PC-9 (cell line): ENCODE data around the gene ZP1. TPM values are rescaled to one million over a fixed set of nuclear protein-coding genes. Genes with fewer than 3 reads are reported as not detected.
A peak's percentile ranks its signal among the peaks of the same experiment; 100 is the strongest.

Source experiments
- BruUV-seq: library from RNA; stranded (reverse); fragments of 400-500 nt; replicated peaks from 2 replicates; lab custom pipeline; 2021; lab: Mats Ljungman, UMichigan
- CTCF ChIA-PET: fragments of 300-600 bp; sonication (Branson Sonifier 250); formaldehyde crosslinking; loops from one replicate; lab custom pipeline; 2022; ENCODE audit warnings: antibody characterized with exemption; lab: Charles Lee
- POLR2A ChIA-PET: fragments of 300-600 bp; sonication (Branson Sonifier 250); formaldehyde crosslinking; loops from one replicate; lab custom pipeline; 2022; ENCODE audit warnings: antibody characterized with exemption; ENCODE audit not compliant: unreplicated experiment; lab: Charles Lee
- DNase-seq, 2 experiments: peaks; one replicate each; pipeline versions ENCODE4 v3.0.0 to v3.0.0-alpha.2; 2015 to 2022; ENCODE audit warnings: mixed read lengths in 1 of 2
- H2AFZ ChIP-seq: fragments of 200-600 bp; sonication (generic); 2 replicates; pipeline ENCODE4 v1.8.1; 2017; ENCODE audit warnings: antibody characterized with exemption
- H3F3A ChIP-seq: fragments of 200-600 bp; sonication (generic); 2 replicates; pipeline ENCODE4 v1.8.1; 2017; ENCODE audit warnings: antibody characterized with exemption, mild to moderate bottlenecking, low read depth; ENCODE audit not compliant: insufficient read depth
- H3K27ac ChIP-seq: fragments of 200-600 bp; sonication (generic); 2 replicates; pipeline ENCODE4 v1.6.1; 2016; ENCODE audit warnings: mixed run types
- H3K27me3 ChIP-seq: fragments of 200-600 bp; sonication (generic); 2 replicates; pipeline ENCODE4 v1.6.1; 2016; ENCODE audit warnings: low read depth, mixed run types; ENCODE audit not compliant: insufficient read depth
- H3K36me3 ChIP-seq: fragments of 200-600 bp; sonication (generic); 2 replicates; pipeline ENCODE4 v1.6.1; 2016; ENCODE audit warnings: low read depth, mixed run types
- H3K4me1 ChIP-seq: fragments of 200-600 bp; sonication (generic); replicated peaks from 2 replicates; pipeline ENCODE4 v1.6.1; 2016; ENCODE audit warnings: mixed run types; ENCODE audit not compliant: insufficient read depth
- H3K4me2 ChIP-seq: fragments of 200-600 bp; sonication (generic); 2 replicates; pipeline ENCODE4 v1.6.1; 2017; ENCODE audit warnings: mixed run types
- H3K4me3 ChIP-seq: fragments of 200-600 bp; sonication (generic); 2 replicates; pipeline ENCODE4 v1.6.1; 2016; ENCODE audit warnings: mixed run types
- H3K79me2 ChIP-seq: fragments of 200-600 bp; sonication (generic); 2 replicates; pipeline ENCODE4 v1.6.1; 2017; ENCODE audit warnings: low read depth, mixed run types
- H3K9me2 ChIP-seq: fragments of 200-600 bp; sonication (generic); 2 replicates; pipeline ENCODE4 v1.8.1; 2017; ENCODE audit warnings: mild to moderate bottlenecking; ENCODE audit not compliant: insufficient read depth
- H3K9me3 ChIP-seq: fragments of 200-600 bp; sonication (generic); 2 replicates; pipeline ENCODE4 v1.8.1; 2016; ENCODE audit warnings: low read depth; ENCODE audit not compliant: insufficient read depth
- H4K20me1 ChIP-seq: fragments of 200-600 bp; sonication (generic); 2 replicates; pipeline ENCODE4 v1.8.1; 2017; ENCODE audit not compliant: insufficient read depth
- EZH2 ChIP-seq: fragments of 200-600 bp; sonication (generic); IDR thresholded peaks from 2 replicates; pipeline ENCODE4 v1.8.0; 2017; ENCODE audit warnings: antibody characterized with exemption, low read depth
- intact Hi-C: fragments of 100-400 bp; cut with micrococcal nuclease; formaldehyde crosslinking; loops from one replicate; pipeline ENCODE4 v1.10.0; 2022; ENCODE audit not compliant: unreplicated experiment
- total RNA-seq: library from RNA; stranded (reverse); gene quantifications from 2 replicates; pipeline ENCODE4 v1.2.3, GENCODE V29; 2021
- TF ChIP-seq, protein P1 (sequence below): fragments of 200-600 bp; sonication (generic); conservative IDR thresholded peaks from 2 replicates; pipeline ENCODE4 v1.6.1; 2017; ENCODE audit warnings: mixed run types, antibody characterized with exemption, mild to moderate bottlenecking, moderate library complexity

The ZP1 gene
- total RNA-seq, 1 experiment from 2014 or later, result not detected

DNA sequence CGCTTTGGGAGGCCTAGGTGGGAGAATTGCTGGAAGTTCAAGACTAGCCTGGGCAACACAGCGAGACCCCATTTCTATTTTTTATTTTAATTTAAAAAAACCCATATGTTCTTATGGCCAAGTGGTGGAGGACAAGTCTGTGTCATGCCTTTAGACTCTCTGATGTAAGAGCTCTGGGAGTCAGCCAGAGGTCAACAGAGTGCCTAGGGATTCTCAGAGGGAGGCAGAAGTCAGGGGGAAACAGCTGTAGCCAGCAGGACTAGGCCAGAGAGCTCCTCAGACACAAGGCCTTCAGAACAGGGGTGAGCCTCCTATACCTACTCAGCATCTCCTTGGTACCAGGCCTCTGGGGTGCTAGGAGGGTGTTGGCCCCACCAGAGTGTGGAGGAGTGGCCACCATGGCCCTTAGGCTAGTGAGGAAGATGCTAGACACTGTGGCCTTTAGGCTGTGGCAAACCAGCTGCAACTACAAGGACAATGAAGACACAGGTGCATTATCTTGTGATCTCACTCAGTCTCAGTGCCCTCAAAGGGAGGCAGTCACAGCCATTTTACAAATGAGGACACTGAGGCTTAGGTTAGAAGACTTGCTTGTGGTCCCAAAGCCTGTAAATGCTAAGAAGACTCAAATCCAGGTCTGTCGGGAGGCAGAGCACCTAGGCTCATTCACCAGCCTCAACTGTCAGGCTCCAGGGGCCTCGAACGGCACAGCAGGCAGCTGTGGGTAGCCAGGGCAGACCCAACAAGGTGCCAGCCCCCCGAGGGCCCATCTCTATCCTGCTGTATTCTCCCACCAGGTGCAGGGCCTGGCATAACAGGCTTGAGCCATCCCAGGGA, 5.0 kb downstream of the ZP1 start:
- no TSS peak for BruUV-seq
- Histone ChIP-seq H4K20me1 (no peaks in the 10 kb centered on the region), H3K27ac (no peak overlapping the region), H3F3A (no peaks in the 10 kb centered on the region), H3K36me3 (no peaks in the 10 kb centered on the region), H3K9me3 (no peaks in the 10 kb centered on the region), H3K27me3 (no peaks in the 10 kb centered on the region), H3K79me2 (no peaks in the 10 kb centered on the region), H3K4me2 (no peak overlapping the region), H3K4me3 (no peak overlapping the region), H2AFZ (no peak overlapping the region), H3K9me2 (no peaks in the 10 kb centered on the region), H3K4me1 (0 out of 2 replicates have a peak, but pooled peaks cover 6% of the 10 kb centered on the region)
- intact Hi-C loops, result no loop called here
- CTCF ChIA-PET, result no interaction called here
- POLR2A ChIA-PET, result interaction anchor here (0.5 kb wide), 1 partner anchor 9 kb away, joined by 4 read pairs; no protein-coding TSS in a partner anchor
- peak in 1 of 2 experiments; percentile 48 for DNase-seq
- no peak for TF ChIP-seq EZH2
- TF ChIP-seq, protein P1, sequence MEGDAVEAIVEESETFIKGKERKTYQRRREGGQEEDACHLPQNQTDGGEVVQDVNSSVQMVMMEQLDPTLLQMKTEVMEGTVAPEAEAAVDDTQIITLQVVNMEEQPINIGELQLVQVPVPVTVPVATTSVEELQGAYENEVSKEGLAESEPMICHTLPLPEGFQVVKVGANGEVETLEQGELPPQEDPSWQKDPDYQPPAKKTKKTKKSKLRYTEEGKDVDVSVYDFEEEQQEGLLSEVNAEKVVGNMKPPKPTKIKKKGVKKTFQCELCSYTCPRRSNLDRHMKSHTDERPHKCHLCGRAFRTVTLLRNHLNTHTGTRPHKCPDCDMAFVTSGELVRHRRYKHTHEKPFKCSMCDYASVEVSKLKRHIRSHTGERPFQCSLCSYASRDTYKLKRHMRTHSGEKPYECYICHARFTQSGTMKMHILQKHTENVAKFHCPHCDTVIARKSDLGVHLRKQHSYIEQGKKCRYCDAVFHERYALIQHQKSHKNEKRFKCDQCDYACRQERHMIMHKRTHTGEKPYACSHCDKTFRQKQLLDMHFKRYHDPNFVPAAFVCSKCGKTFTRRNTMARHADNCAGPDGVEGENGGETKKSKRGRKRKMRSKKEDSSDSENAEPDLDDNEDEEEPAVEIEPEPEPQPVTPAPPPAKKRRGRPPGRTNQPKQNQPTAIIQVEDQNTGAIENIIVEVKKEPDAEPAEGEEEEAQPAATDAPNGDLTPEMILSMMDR, result no peak

DNA sequence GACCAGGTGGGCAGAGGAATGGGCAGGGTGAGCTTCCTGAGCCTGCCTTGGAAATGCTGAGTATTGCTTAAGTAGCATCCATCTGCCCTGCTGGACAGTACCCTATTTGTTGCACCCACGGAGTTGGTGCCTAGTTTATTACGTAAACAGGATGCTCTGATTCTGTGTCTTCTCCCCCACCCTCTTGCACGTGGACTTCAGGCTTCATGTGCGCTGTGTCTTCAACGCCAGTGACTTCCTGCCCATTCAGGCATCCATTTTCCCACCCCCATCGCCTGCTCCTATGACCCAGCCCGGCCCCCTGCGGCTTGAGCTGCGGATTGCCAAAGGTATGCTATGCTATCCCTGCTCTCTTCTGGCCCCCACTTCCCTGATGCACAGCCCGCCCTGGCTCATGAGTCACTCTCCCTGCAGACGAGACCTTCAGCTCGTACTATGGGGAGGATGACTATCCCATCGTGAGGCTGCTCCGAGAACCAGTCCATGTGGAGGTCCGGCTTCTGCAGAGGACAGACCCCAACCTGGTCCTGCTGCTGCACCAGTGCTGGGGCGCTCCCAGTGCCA, 5.7 kb downstream of the ZP1 start:
- peak in 1 of 2 experiments; percentile 28 for DNase-seq
- no peaks in the 10 kb centered on the region for H3K79me2 ChIP-seq
- H3K36me3 ChIP-seq, result no peaks in the 10 kb centered on the region
- no peak overlapping the region for H3K27ac ChIP-seq
- intact Hi-C loops, result no loop called here
- H3K4me2 ChIP-seq, result no peak overlapping the region
- H3K9me3 ChIP-seq, result no peaks in the 10 kb centered on the region
- no peaks in the 10 kb centered on the region for H3K9me2 ChIP-seq
- no peaks in the 10 kb centered on the region for H3K27me3 ChIP-seq
- TF ChIP-seq, protein P1, result no peak
- no peak for TF ChIP-seq EZH2
- 0 out of 2 replicates have a peak, but pooled peaks cover 6% of the 10 kb centered on the region for H3K4me1 ChIP-seq
- no TSS peak for BruUV-seq
- no peak overlapping the region for H3K4me3 ChIP-seq
- no peaks in the 10 kb centered on the region for H4K20me1 ChIP-seq
- POLR2A ChIA-PET, result no interaction called here
- CTCF ChIA-PET, result interaction anchor here (0.6 kb wide), 2 partner anchors 27 to 574 kb away, joined by 3 to 5 read pairs; no protein-coding TSS in a partner anchor
- H2AFZ ChIP-seq, result no peak overlapping the region
- no peaks in the 10 kb centered on the region for H3F3A ChIP-seq

DNA sequence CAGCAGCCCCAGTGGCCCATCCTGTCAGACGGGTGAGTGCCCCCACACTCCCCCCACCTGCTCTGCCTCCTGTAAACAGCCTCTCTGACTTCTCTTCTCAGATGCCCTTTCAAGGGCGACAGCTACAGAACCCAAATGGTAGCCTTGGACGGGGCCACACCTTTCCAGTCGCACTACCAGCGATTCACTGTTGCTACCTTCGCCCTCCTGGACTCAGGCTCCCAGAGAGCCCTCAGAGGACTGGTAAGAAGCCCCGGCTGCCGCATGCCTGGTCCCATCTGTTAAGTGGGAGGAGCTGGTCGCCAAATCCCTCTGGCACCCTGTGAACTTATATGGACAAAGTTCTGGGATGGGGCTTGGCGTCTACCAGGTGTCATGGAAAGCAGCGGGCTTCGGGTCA, 6.2 kb downstream of the ZP1 start:
- no TSS peak for BruUV-seq
- TF ChIP-seq, protein P1, result no peak
- TF ChIP-seq EZH2, result no peak
- Histone ChIP-seq H3K9me3 (no peaks in the 10 kb centered on the region), H3K4me3 (no peak overlapping the region), H2AFZ (no peak overlapping the region), H3F3A (no peaks in the 10 kb centered on the region), H4K20me1 (no peaks in the 10 kb centered on the region), H3K9me2 (no peaks in the 10 kb centered on the region), H3K4me1 (0 out of 2 replicates have a peak, but pooled peaks cover 6% of the 10 kb centered on the region), H3K4me2 (no peak overlapping the region), H3K79me2 (no peaks in the 10 kb centered on the region), H3K36me3 (no peaks in the 10 kb centered on the region), H3K27me3 (no peaks in the 10 kb centered on the region), H3K27ac (no peak overlapping the region)
- no peak for DNase-seq
- intact Hi-C loops, result no loop called here
- ChIA-PET CTCF (interaction anchor here (0.6 kb wide), 2 partner anchors 26 to 573 kb away, joined by 3 to 5 read pairs; no protein-coding TSS in a partner anchor), POLR2A (no interaction called here)
